HepG2 (cell line): ENCODE measurements around the gene STN1. TPM values are rescaled to one million over a fixed set of nuclear protein-coding genes. Genes with fewer than 3 reads are reported as not detected.

ENCODE experiments used
- EP300 ChIP-seq, 3 experiments: sonication (generic) in 1 of 3; formaldehyde crosslinking in 1 of 3; IDR thresholded peaks; 2 replicates each; pipeline versions ENCODE4 v1.5.1 to v1.6.1; 2011 to 2020; ENCODE audit warnings: low read depth in 2 of 3, low read length in 2 of 3, borderline replicate concordance in 1 of 3, improper control_type of control experiment in 1 of 3, mild to moderate bottlenecking in 1 of 3, missing genetic modification reagents in 1 of 3, moderate library complexity in 1 of 3
- RELA ChIP-seq: sonication (generic); formaldehyde crosslinking; IDR thresholded peaks from 2 replicates; pipeline ENCODE4 v1.4.0; 2020; ENCODE audit warnings: missing genetic modification reagents
- SMARCE1 ChIP-seq: fragments of 450-650 bp; IDR thresholded peaks from 2 replicates; pipeline ENCODE4 v1.6.1; 2017; ENCODE audit warnings: borderline replicate concordance
- SRF ChIP-seq: IDR thresholded peaks from 2 replicates; pipeline ENCODE4 v1.6.1; 2011; ENCODE audit warnings: mild to moderate bottlenecking, low read depth, low read length, moderate library complexity
- SRY ChIP-seq: sonication (generic); formaldehyde crosslinking; IDR thresholded peaks from 2 replicates; pipeline ENCODE4 v1.8.0; 2022; ENCODE audit warnings: mild to moderate bottlenecking, missing genetic modification reagents
- ZNF234 ChIP-seq: sonication (generic); formaldehyde crosslinking; conservative IDR thresholded peaks from 2 replicates; pipeline ENCODE4 v1.5.1; 2020; ENCODE audit warnings: mild to moderate bottlenecking, missing genetic modification reagents
- ZNF282 ChIP-seq: fragments of 450-650 bp; IDR thresholded peaks from 2 replicates; pipeline ENCODE4 v1.6.1; 2018; ENCODE audit not compliant: partially characterized antibody
- ZNF3 ChIP-seq: IDR thresholded peaks from 2 replicates; pipeline ENCODE4 v1.7.0; 2017; ENCODE audit warnings: inconsistent platforms
- ZNF430 ChIP-seq: sonication (generic); formaldehyde crosslinking; IDR thresholded peaks from 2 replicates; pipeline ENCODE4 v1.9.0; 2021; ENCODE audit warnings: mild to moderate bottlenecking, missing genetic modification reagents
- ZNF503 ChIP-seq: sonication (generic); formaldehyde crosslinking; IDR thresholded peaks from 2 replicates; pipeline ENCODE4 v1.4.0; 2020; ENCODE audit warnings: missing genetic modification reagents
- polyA plus RNA-seq, 8 experiments: library from polyadenylated mRNA; depleted of rRNA in 3 of 8; stranded (reverse) in 7 of 8; unstranded in 1 of 8; fragments of >200 nt; fragmentation: Illumina TruSeq in 4 of 8; extraction: Trizol in 4 of 8; gene quantifications; 2 replicates each; pipeline versions ENCODE4 v1.2.1 to v1.2.3, GENCODE V29; 2011 to 2016; ENCODE audit warnings: low read depth in 4 of 8, missing spikeins in 1 of 8, mixed read lengths in 1 of 8; ENCODE audit not compliant: insufficient read depth in 1 of 8
- total RNA-seq, 5 experiments: library from RNA; depleted of rRNA; stranded (reverse); fragments of >200 nt; fragmentation: Illumina TruSeq; extraction: Trizol; gene quantifications; 2 replicates each; pipeline ENCODE4 v1.2.3, GENCODE V29; 2016; ENCODE audit warnings: low read depth in 1 of 5
- TF ChIP-seq, protein P1 (sequence below): sonication (generic); formaldehyde crosslinking; IDR thresholded peaks from 2 replicates; pipeline ENCODE4 v1.4.0; 2020; ENCODE audit warnings: missing genetic modification reagents; ENCODE audit errors: not compliant biosample characterization
- TF ChIP-seq, protein P2 (sequence below): sonication (generic); formaldehyde crosslinking; IDR thresholded peaks from 2 replicates; pipeline ENCODE4 v1.8.0; 2023; ENCODE audit warnings: mild to moderate bottlenecking, missing genetic modification reagents
- TF ChIP-seq, protein P3 (sequence below): sonication (generic); formaldehyde crosslinking; IDR thresholded peaks from 2 replicates; pipeline ENCODE4 v1.4.0; 2020; ENCODE audit warnings: missing genetic modification reagents, borderline replicate concordance
- TF ChIP-seq, protein P4 (sequence below): sonication (generic); formaldehyde crosslinking; IDR thresholded peaks from 2 replicates; pipeline ENCODE4 v1.5.1; 2020; ENCODE audit warnings: mild to moderate bottlenecking, missing genetic modification reagents, borderline replicate concordance

The STN1 gene
- total and polyA plus RNA-seq, 2 of the 13 experiments (the other 11 are each of a cell fraction or from before 2014, with no cell fraction given) = 17.6 to 22.7 TPM

- no peak for TF ChIP-seq ZNF234 (CRISPR knock-in tag)
- peak; percentile 26; the same call in 1 of the 2 replicates for TF ChIP-seq ZNF503 (CRISPR knock-in tag)
- TF ChIP-seq, protein P1, sequence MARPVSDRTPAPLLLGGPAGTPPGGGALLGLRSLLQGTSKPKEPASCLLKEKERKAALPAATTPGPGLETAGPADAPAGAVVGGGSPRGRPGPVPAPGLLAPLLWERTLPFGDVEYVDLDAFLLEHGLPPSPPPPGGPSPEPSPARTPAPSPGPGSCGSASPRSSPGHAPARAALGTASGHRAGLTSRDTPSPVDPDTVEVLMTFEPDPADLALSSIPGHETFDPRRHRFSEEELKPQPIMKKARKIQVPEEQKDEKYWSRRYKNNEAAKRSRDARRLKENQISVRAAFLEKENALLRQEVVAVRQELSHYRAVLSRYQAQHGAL (CRISPR knock-in tag) = no peak
- TF ChIP-seq ZNF3 (CRISPR knock-in tag) = 0 out of 2 replicates have a peak, but pooled peaks have one; percentile 32
- TF ChIP-seq SRY (CRISPR knock-in tag) = no peak
- TF ChIP-seq SMARCE1 = no peak
- no peak for TF ChIP-seq ZNF282
- TF ChIP-seq, protein P2, sequence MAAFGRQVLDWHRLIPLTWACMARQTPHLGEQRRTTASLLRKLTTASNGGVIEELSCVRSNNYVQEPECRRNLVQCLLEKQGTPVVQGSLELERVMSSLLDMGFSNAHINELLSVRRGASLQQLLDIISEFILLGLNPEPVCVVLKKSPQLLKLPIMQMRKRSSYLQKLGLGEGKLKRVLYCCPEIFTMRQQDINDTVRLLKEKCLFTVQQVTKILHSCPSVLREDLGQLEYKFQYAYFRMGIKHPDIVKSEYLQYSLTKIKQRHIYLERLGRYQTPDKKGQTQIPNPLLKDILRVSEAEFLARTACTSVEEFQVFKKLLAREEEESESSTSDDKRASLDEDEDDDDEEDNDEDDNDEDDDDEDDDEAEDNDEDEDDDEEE = no peak
- peak in 1 of 2 experiments; percentile 94; a peak in 3 of 4 replicates for TF ChIP-seq EP300 (IDR thresholded peaks at IDR 0.05; ENCODE audit: low read depth in 2 of 2, low read length in 2 of 2)
- TF ChIP-seq EP300 (CRISPR knock-in tag; IDR thresholded peaks at IDR 0.05; ENCODE audit: borderline replicate concordance) = peak; percentile 67; the same call in 1 of the 2 replicates
- TF ChIP-seq, protein P3, sequence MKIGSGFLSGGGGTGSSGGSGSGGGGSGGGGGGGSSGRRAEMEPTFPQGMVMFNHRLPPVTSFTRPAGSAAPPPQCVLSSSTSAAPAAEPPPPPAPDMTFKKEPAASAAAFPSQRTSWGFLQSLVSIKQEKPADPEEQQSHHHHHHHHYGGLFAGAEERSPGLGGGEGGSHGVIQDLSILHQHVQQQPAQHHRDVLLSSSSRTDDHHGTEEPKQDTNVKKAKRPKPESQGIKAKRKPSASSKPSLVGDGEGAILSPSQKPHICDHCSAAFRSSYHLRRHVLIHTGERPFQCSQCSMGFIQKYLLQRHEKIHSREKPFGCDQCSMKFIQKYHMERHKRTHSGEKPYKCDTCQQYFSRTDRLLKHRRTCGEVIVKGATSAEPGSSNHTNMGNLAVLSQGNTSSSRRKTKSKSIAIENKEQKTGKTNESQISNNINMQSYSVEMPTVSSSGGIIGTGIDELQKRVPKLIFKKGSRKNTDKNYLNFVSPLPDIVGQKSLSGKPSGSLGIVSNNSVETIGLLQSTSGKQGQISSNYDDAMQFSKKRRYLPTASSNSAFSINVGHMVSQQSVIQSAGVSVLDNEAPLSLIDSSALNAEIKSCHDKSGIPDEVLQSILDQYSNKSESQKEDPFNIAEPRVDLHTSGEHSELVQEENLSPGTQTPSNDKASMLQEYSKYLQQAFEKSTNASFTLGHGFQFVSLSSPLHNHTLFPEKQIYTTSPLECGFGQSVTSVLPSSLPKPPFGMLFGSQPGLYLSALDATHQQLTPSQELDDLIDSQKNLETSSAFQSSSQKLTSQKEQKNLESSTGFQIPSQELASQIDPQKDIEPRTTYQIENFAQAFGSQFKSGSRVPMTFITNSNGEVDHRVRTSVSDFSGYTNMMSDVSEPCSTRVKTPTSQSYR (CRISPR knock-in tag) = peak; percentile 53; the same call in 1 of the 2 replicates
- TF ChIP-seq RELA = 0 out of 2 replicates have a peak, but pooled peaks have one; percentile 21
- no peak for TF ChIP-seq SRF
- TF ChIP-seq, protein P4, sequence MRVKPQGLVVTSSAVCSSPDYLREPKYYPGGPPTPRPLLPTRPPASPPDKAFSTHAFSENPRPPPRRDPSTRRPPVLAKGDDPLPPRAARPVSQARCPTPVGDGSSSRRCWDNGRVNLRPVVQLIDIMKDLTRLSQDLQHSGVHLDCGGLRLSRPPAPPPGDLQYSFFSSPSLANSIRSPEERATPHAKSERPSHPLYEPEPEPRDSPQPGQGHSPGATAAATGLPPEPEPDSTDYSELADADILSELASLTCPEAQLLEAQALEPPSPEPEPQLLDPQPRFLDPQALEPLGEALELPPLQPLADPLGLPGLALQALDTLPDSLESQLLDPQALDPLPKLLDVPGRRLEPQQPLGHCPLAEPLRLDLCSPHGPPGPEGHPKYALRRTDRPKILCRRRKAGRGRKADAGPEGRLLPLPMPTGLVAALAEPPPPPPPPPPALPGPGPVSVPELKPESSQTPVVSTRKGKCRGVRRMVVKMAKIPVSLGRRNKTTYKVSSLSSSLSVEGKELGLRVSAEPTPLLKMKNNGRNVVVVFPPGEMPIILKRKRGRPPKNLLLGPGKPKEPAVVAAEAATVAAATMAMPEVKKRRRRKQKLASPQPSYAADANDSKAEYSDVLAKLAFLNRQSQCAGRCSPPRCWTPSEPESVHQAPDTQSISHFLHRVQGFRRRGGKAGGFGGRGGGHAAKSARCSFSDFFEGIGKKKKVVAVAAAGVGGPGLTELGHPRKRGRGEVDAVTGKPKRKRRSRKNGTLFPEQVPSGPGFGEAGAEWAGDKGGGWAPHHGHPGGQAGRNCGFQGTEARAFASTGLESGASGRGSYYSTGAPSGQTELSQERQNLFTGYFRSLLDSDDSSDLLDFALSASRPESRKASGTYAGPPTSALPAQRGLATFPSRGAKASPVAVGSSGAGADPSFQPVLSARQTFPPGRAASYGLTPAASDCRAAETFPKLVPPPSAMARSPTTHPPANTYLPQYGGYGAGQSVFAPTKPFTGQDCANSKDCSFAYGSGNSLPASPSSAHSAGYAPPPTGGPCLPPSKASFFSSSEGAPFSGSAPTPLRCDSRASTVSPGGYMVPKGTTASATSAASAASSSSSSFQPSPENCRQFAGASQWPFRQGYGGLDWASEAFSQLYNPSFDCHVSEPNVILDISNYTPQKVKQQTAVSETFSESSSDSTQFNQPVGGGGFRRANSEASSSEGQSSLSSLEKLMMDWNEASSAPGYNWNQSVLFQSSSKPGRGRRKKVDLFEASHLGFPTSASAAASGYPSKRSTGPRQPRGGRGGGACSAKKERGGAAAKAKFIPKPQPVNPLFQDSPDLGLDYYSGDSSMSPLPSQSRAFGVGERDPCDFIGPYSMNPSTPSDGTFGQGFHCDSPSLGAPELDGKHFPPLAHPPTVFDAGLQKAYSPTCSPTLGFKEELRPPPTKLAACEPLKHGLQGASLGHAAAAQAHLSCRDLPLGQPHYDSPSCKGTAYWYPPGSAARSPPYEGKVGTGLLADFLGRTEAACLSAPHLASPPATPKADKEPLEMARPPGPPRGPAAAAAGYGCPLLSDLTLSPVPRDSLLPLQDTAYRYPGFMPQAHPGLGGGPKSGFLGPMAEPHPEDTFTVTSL (CRISPR knock-in tag) = no peak
- TF ChIP-seq ZNF430 = no peak
Observed at GRCh38 chr10:103918053-103918846, at the start of gene STN1 (continued).
